Fibroblast of skin of scalp (primary cell): ENCODE data around the gene MMS22L. TPM values are rescaled to one million over a fixed set of nuclear protein-coding genes. Genes with fewer than 3 reads are reported as not detected.
A peak's percentile ranks its signal among the peaks of the same experiment; 100 is the strongest.

Source experiments
- DNase-seq: peaks from one replicate; pipeline ENCODE4 v3.0.0-alpha.2; 2013
- polyA plus RNA-seq, 2 experiments: library from polyadenylated mRNA; unstranded; fragments of 120-200 nt; gene quantifications; one replicate each; pipeline ENCODE4 v1.2.1, GENCODE V29; 2013; ENCODE audit not compliant: insufficient read length in 2 of 2

MMS22L gene, protein sequence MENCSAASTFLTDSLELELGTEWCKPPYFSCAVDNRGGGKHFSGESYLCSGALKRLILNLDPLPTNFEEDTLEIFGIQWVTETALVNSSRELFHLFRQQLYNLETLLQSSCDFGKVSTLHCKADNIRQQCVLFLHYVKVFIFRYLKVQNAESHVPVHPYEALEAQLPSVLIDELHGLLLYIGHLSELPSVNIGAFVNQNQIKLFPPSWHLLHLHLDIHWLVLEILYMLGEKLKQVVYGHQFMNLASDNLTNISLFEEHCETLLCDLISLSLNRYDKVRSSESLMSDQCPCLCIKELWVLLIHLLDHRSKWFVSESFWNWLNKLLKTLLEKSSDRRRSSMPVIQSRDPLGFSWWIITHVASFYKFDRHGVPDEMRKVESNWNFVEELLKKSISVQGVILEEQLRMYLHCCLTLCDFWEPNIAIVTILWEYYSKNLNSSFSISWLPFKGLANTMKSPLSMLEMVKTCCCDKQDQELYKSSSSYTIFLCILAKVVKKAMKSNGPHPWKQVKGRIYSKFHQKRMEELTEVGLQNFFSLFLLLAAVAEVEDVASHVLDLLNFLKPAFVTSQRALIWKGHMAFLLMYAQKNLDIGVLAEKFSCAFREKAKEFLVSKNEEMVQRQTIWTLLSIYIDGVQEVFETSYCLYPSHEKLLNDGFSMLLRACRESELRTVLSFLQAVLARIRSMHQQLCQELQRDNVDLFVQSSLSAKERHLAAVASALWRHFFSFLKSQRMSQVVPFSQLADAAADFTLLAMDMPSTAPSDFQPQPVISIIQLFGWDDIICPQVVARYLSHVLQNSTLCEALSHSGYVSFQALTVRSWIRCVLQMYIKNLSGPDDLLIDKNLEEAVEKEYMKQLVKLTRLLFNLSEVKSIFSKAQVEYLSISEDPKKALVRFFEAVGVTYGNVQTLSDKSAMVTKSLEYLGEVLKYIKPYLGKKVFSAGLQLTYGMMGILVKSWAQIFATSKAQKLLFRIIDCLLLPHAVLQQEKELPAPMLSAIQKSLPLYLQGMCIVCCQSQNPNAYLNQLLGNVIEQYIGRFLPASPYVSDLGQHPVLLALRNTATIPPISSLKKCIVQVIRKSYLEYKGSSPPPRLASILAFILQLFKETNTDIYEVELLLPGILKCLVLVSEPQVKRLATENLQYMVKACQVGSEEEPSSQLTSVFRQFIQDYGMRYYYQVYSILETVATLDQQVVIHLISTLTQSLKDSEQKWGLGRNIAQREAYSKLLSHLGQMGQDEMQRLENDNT
- polyA plus RNA-seq (2013, experiment 1 of 2; ENCODE audit: insufficient read length), result 5.8 TPM
- polyA plus RNA-seq (2013, experiment 2 of 2; ENCODE audit: insufficient read length), result 7.1 TPM

DNA sequence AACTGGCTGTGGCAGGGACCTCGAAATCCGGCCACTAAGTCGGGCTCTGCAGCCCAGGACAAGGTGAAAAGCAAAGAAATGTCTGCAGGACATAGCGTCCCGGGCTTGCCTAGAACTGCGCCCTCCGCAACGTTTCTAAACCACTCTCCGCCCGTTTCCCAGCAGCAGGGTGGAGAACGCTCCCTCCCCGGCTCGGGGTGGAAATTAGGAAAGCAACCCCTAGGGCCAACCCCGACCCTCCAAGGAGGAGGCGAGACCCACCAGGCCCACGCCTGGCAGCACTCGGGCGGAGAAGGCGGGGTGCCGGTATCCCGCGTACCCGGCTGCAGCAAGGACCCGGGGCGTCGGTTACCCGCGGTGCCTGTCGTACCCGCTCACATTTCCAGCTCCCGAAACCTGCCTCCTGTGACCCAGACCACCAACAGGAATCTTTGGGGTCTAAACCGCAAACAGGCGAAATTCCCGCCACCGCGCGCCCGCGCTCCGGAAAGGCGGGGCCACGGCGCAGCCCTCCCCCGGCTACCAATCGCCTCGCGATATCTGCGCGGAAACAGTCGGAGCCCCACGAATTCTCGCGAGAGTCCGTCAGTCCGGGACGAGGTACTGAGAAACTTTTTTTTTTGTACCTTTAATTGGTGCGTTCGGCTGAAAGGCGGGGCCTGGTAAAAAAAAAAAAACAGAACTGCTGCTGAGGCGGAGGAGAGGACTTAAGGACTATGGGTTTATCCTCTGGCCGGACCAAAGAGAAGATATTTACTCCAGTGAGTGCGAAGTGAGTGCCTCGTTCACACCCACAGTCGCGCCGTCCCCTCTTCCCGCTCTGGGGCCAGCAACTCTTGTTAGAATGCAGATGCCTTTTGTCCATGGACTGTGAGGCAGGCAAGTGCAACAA lies at the start of gene MMS22L:
Gene MMS22L, minus strand, starts transcription at position 491 of the 892 bp plus-strand sequence. CDS start 739 bp downstream, outside the sequence.
- DNase-seq, result peak; percentile 96

DNA sequence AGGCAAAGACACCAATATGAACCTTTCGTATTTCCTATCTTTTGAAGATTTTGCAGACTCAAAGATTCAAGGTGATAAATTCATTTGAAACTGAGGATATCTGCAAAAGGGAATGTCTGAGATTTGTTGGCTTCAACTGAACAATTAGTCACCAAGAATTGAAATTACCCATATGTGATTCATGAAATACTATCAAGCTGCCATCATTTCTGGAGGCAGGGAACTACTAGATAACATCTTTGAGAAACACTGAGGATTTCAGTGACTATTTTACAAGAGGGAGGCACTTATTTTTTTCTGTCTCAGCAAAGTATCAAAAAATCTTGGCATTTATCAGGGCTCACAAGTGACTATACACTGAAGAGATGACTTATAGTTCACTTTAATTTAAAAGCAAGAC lies 39.8 kb upstream of the MMS22L start:
- DNase-seq, result peak; percentile 4

DNA sequence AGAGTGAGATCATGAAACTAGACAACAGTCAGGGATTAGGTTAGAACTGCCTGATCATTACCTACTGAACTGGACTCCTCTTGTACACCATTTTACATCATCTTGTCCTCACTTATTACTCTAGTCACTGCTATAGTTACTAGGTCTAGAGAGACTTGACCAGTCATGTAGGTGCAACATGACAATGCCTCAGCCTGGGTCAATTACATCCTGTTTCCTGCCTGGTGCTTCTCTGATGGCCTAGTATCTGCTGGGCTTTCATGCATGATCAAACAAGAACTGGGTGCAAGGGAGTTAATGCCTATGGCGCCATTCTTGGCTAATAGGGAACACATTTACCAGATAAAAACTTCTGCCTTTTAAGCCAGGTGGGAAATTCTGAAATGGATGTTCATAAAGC lies 39.2 kb upstream of the MMS22L start:
- no peak for DNase-seq

DNA sequence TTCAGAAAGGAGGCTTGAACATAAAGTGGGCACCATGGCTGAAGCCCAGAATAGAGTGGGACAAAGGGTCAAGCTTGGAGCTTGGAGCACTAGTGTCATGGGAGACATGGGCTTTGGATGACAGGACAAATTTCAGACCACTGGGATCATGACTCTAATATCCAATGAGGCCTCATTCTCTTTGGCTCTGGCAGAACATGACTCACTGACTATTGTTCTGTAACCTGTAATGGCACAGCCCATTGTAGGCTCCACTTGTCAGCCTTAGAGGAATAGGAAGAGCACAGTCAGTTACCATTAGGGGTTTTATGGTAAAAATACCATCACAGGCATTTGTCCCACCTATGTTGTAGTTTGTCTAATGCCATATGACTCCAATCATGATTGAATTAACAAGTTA lies 34.0 kb upstream of the MMS22L start:
- DNase-seq, result no peak

DNA sequence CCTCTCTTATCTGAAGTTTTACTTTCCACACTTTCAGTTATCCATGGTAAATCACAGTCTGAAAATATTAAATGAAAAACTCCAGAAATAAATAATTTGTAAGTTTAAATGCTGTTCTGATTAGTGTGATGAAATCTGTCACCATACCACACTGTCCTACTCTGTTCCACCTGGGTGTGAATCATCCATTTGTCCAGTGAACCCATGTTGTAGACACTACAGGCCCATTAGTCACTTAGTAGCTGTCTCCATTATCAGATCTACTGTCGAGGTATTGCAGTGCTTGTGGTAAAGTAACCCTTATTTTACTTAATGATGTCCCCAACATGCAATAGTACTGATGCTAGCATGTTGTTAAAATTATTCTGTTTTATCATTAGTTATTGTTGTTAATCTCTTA lies 29.2 kb upstream of the MMS22L start:
- DNase-seq, result no peak

DNA sequence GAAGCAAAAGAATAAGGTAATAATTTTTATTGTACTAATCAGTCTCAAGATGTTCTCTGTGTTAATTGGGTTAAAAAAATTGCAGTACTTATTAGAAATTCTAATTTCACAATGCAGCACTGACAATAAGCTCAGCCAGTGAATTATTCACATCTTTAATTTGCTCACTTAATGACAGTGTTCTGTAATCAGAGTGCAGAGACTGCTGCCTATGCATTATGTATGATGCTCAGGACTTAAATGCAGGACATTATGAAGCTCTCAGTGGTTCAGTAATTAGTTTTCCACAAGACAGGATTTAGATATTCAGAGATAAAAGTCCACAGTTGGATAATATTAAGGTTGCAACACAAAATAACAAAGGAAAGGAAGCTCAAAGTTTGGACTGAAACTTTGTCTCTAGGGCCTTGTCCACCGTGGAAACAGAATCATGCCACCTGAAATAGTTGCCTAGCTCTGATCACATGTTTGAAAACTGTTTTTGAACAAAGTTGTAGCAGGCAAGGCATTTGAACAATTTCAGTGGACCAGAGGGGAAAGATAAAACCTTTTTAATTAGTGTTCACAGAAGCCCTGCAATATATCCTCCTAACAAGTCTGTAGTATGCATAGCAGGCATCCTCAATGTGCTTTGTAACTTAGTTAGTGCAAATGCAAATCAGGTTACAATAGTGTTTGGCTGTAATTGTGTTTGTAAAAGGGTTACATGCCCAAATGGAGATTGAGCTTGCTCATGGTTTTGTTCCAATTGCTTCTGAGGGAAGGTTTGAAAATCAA lies 23.7 kb upstream of the MMS22L start:
- no peak for DNase-seq

DNA sequence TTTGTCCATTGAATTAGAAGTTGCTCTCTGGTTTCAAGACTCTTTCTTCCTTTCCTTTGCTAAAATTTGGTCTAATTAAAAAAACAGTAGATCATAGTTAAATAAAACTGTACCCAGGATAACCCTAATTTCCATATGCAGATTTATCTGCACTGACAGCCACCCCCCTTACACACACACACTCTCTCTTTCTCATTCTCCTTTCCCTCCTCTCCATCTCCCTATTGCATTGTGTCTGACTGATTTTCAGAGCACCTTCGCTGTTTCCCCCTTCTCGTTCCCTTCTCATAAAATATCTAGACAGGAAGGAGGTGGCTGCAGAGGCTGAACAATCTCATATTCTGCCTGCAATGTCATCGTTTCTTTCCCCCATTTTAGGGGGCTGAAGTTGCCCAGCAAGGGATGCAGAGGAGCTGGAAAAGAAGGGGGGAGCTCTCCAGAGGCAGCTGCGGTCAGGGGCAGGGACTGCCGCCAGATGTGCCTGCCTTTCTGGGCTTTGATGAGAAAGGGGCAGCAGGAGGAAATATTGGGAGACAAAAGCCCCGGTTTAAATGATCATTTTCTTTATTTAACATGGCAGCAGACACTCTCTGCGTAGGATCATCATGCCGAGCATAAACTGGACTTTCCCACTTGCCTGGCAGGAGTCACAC lies 22.5 kb upstream of the MMS22L start:
- DNase-seq, result no peak

DNA sequence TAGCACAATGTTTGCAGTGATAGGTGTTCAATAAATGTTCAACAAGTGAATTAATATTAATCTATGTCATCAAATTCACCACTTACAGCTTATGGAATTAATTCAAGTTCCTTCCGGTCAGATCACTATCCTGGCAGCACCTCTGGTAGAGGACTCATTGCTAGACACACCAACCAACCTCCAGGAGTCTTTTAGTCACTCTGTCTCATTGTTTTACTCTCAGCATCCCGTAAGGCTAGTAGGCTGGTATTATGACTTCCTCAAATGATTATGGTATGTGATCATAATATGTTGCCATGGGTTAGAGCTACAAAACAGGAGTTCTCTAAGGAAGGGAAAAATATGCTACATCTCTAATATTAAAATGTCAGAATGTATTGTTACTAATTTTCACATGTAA lies 21.7 kb upstream of the MMS22L start:
- no peak for DNase-seq

DNA sequence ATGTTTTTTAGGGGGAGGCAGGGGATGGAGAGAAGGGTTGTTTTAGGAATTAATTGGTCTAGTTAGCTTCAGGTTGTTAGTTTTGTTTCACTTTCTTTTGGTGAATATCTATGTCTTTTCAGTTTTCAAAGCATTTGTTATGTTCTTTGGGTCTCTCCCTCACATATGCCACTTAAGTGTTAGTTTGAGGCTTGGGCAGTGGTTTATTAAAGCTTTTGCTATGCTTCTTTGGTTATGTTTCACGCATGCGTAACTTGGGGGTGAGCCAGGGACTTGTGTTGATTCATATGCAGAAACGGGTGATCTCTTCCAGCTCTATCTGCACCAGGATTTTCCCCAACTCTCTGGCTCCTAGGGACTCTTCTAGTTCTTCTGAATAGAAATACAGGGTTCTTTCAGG lies 11.4 kb upstream of the MMS22L start:
- peak; percentile 12 for DNase-seq

DNA sequence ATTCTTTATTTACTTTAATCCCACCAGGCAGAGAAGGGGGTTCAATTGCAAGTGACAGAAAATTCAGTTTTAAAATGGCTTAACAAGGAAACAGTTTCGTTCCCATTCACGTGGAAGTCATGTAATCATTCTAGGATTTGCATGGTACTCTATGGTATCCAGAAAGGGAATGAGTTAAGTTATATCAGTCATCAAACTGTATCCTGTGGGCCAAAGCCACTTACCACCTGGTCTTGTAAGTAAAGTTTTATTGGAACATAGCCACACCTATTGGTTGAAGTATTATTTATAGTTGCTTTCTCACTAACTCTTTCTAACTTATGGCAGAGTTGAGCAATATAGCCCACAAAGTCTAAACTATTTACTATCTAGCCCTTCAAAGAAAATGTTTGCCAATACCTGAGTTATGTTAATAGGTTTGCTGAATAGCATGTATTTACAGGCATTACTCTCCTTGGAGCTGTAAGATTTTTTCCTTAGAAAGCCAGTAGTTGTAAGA lies 10.2 kb upstream of the MMS22L start:
- no peak for DNase-seq

DNA sequence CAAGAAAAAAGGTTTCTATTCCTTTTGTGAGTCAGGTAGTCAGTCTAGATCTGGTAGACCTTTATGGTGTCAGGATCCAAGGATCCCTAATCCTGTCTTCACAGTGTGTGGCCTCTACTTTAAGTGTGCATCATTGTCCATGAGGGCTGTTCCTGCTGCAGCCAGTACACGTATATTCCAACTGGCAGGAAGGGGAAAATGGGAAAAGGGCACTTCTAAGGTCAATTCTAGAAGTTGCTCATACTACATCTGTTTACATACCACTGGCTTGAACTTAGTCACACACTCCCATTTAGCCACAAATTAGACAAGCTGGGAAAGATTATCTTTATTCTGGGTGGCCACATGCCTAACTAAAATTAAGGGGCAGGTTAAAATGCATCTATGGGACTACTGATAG lies 9.7 kb upstream of the MMS22L start:
- no peak for DNase-seq

DNA sequence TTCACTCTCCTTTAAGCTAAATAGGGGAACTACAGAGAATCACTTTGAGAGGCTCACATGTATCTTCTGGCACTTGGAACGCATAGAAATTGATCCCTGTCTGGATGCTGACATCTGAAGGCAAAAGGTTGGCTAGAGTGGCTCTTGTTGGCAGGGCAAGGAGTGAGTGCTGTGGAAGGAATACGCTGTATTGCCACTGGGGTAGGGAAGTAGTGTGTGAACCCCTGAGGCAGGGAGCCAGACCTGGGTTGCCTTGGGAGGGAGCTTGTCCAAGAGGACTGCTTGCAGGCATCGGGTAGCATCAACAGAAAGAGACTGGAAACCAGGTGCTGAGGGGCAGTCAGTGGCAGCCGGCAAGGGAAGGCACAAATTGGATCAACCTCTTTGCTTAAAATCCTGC lies 8.9 kb upstream of the MMS22L start:
- no peak for DNase-seq

DNA sequence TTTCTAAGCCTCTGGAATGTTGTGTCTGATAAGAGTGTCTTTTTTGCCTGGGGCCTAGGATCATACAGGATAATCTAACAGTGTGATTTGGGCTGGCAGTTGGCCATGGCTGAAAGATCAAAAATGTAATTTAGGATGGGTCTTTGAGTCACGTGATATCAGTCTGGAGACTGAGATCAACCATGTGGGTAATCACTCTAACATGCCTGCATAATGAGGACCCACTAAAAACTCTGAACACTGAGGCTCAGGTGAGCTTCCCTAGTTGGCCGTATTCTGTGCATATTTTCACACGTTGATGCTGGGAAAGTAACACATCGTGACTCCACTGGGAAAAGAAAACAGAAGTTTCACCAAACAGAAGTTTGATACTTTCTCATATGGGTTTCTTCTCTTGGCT lies 6.3 kb upstream of the MMS22L start:
- DNase-seq, result no peak

DNA sequence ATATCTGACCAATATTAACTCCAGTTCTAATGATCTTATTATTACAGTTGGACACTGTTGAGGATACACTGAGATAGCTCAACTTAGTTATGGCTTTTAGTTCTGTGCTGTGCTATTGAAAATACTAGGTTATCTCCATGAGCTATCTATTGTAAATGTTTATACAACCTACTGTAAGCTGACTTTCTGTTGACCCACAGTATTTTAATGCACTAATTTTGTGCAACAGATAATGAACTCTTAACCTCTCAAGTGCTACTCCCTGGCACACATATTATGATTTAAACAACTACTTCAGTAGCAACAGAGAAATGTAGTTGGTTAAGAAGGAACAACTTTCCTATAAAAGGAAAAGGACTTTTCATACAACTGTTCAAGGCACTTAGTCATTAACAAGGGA lies 5.2 kb upstream of the MMS22L start:
- no peak for DNase-seq

DNA sequence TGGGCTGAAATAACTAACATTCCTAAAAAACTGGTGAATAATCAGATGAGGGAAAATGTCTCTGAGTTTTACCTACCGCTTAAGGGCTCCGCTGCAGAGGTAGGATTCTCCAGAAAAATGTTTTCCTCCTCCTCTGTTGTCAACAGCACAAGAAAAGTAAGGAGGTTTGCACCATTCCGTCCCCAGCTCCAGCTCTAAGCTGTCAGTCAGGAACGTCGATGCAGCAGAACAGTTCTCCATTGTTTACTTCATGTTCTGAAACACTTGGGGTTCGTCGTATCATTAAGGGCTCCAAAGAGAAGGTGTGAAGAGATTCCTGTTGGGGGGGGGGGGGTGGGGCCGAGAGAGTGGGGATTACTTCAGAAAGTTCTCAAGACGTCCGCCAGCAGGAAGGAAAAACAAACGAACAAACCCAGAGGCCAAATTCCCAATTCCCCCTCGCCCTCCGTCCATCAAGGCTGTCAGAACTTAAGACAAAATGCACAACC lies 734 bp downstream of the MMS22L start:
- DNase-seq, result no peak

DNA sequence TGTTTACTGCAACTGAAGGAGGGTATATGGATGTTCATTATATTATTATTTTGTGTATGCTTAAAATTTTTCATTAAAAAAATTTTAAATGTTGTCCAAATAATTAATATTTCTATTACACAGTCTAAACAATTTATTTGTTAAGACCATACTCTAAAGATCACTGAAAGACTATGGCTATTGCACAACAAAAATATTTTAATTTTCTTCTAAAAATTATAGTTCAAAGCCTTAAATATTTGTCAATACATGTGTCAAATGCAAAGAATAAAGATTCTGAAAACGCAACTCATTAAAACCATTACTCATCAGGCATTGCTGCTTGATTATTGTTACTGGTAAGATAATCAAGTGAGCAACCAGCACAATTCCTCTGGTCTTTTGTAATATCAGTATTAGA lies 2.2 kb downstream of the MMS22L start:
- no peak for DNase-seq

DNA sequence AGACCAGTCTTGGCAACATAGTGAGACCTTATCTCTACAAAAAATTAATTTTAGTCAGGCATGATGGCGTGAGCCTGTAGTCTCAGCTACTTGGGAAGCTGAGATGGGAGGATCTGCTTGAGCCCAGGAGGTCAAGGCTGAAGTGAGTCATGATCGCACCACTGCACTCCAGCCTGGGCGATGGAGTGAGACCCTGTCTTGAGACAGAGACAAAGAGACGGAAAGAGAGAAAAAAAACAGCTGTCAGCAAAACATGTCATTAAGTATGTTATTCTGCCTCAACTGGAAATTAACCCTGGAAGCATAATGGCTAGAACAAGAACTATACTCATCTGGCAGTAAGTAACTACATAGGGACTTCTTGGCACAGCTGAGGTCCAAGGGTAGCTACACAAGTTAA lies 7.2 kb downstream of the MMS22L start:
- DNase-seq, result no peak

DNA sequence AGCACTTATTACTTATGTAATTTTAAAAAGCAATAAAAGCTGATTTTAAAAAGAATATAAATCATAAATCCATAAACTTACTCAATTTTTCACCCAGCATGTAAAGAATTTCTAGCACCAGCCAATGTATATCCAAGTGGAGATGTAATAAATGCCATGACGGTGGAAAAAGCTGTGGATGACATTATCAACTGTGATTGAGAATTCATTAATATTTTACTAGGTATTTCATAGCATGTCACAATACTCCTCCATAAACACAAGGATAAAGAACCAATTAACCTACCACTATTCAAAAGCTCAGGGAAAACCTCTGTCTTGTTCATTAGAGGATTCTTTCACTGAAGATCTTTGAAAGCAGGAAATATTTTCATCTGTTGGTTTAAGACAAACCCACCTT lies 13.2 kb downstream of the MMS22L start:
- no peak for DNase-seq

DNA sequence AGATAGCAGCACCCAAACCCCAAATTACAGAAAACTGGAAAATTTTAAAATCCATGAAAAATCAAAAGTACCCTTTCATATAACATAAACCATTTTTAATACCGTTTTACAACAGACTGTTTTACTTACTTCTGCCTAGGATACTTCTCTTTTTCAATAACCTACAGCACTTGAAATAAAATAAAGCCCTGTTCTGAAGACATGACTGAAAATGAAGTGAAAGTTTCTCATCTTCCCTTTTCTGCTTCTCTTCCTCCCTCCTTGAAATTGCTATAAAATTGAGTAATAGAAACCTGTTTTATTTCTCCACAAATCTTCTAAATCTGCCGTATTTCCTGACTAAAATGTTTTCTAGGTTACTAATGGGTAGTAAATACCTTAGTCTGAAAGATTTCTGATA lies 20.3 kb downstream of the MMS22L start:
- DNase-seq, result no peak

DNA sequence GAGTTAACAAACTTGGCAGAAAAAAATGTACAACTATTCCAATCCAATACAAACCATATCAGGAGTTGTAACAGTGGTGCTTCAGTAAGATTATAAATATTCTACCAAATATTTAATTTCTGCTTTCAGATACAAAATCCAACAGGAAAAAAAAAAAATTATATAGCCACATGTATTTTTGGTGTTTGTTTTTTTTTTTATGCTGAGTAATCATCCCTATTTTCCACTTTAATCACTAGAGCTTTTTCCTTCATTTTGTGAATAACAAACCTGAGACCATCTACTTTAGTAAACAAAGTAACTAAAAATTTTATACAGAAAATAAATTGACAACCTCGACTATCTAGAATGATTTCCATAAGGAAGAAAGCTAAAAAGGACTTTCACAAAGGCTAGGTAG lies 36.2 kb downstream of the MMS22L start:
- no peak for DNase-seq
